GM12872 (cell line): ENCODE data around the gene SNN.

ENCODE experiments used
- TF ChIP-seq, protein P1 (sequence below): IDR thresholded peaks from 3 replicates; pipeline ENCODE4 v1.5.1; 2011; ENCODE audit warnings: low read depth, mild to moderate bottlenecking, low read length, moderate library complexity; ENCODE audit not compliant: insufficient read depth

SNN gene

DNA sequence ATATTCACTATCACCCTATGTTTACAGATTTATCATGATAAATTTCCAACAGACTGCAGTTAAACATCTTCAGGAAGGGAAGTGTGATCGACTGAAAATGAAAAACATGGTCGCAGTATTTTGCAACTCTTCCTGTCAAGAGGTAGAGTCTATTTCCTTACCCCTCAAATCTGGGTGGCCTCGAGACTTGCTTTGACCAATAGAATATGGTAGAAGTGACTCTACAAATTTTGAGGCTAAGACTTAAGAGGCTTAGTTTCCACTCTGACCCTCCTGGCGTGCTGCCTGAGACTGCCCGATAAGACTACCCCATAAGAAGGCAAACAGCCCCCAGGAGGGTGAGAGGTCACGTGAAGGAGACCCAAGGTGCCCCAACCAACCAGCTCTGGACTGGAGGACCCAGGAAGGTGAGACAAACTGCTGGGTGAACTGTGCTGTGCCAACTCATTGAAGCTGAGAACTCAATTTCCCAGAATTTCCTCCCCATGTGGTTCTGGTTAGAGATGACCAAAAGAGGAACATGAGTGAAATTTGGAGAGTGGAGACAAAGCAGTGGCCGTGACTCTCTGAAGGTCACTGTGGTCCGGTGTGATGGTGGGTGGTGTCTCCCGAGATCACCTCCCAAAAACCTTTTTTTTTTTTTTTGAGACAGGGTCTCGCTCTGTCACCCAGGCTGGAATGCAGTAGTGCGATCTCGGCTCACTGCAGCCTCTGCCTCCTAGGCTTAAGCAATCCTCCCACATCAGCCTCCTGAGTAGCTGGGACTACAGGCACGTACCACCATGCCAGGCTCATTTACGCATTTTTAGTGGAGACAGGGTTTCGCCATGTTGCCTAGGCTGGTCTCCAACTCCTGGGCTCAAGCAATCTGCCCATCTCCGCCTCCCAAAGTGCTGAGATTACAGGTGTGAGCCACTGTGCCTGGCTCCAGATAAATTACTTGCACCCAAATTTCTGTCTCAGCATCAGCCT, 43.3 kb upstream of the SNN start:
- TF ChIP-seq, protein P1, sequence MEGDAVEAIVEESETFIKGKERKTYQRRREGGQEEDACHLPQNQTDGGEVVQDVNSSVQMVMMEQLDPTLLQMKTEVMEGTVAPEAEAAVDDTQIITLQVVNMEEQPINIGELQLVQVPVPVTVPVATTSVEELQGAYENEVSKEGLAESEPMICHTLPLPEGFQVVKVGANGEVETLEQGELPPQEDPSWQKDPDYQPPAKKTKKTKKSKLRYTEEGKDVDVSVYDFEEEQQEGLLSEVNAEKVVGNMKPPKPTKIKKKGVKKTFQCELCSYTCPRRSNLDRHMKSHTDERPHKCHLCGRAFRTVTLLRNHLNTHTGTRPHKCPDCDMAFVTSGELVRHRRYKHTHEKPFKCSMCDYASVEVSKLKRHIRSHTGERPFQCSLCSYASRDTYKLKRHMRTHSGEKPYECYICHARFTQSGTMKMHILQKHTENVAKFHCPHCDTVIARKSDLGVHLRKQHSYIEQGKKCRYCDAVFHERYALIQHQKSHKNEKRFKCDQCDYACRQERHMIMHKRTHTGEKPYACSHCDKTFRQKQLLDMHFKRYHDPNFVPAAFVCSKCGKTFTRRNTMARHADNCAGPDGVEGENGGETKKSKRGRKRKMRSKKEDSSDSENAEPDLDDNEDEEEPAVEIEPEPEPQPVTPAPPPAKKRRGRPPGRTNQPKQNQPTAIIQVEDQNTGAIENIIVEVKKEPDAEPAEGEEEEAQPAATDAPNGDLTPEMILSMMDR, result no peak

DNA sequence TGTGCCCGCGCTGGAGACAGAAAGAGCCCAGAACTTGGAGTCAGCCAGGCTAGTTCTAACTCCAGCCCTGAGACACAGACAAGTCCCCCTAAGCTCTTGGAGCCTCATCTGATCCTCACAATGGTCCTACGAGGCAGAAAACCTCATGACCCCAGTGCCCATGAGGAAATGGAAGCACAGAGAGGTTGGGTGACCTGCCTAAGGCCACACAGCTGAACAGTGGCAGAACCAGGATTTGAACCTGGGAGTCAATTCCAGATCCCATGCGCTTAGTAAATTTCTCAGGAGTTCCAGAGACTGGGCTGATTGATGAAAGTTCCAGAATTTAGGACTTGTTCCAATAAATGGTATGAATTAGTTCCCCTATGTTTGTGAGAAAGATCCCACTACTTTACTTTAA, 42.5 kb upstream of the SNN start:
- TF ChIP-seq, protein P1, result no peak

GRCh38 chr16:11626657-11627291, 41.5 kb upstream of the SNN start:
- TF ChIP-seq, protein P1, result no peak

DNA sequence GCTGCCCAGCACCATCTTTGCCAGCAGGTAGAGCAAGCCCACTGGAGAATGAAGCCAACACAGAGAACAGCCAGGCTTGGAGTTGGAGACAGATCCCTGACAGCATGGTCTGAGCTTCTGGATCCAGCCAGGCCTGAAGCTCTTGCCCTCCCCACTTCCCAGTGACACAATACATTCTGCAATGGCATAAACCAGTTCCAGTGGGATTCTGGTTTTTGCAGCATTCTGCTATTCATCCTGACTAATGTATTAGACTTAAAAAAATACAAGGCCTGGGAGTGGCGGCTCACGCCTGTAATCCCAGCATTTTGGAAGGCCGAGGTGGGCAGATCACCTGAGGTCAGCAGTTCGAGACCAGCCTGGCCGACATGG, 41.0 kb upstream of the SNN start:
- TF ChIP-seq, protein P1, result no peak

DNA sequence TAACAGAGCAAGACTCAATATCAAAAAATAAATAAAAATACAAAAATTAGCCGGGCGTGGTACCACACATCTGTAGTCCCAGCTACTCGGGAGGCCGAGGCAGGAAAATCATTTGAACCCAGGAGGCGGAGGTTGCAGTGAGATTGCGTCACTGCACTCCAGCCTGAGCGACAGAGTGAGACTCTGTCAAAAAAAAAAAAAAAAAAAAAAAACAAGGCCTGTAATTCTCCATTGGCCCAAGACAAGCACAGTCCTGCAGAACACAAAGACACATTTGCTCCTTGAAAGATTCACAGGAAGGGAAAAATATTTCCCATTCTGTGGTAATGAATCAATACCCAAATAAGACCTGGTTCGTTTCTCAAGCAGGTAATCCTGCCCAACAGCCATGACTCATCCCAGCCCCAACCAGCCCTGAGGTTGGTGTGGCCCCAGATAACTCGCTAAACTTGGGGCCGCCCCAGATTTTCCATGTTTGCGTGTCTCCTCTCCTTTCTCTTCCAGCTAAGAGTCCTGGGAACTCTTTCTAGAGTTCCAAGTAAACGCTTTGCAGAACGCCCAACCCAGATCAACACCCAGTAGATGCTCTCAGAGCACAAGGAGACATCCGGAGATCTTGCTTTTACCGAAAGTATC, 40.3 kb upstream of the SNN start:
- TF ChIP-seq, protein P1, result no peak

GRCh38 chr16:11629071-11630030, 38.9 kb upstream of the SNN start:
- TF ChIP-seq, protein P1, result no peak
